GM12875 (cell line): ENCODE measurements around the gene CDK17.

ENCODE experiments used
- H3K4me3 ChIP-seq: one replicate; pipeline ENCODE4 v1.5.1; 2011; ENCODE audit warnings: low read depth, low read length, control low read depth
- CTCF ChIP-seq: IDR thresholded peaks from 2 replicates; pipeline ENCODE4 v1.5.1; 2011; ENCODE audit warnings: low read depth, mild to moderate bottlenecking, control low read depth, inconsistent platforms, low read length, moderate library complexity, borderline replicate concordance; ENCODE audit not compliant: insufficient read depth

The CDK17 gene

GRCh38 chr12:96427269-96427729 is 27.1 kb upstream of the CDK17 start:
- no peak overlapping the region for H3K4me3 ChIP-seq
- TF ChIP-seq CTCF, result no peak

DNA sequence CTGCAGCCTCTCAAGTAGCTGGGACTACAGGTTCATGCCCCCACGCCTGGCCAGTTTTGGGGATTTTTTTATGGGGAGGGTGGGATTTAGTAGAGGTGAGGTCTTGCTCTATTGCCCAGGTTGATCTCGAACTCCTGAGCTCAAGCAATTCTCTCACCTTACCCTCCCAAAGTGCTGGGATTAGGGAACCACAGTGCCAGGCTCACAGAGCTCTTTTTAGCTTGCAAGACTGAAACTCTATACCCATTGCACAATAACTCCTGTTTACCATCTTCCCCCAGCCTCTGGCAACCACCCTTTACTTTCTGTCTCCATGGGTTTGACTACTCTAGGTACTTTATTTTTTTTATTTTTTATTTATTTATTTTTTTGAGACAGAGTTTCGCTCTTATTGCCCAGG is 25.7 kb upstream of the CDK17 start:
- H3K4me3 ChIP-seq, result no peak overlapping the region
- TF ChIP-seq CTCF, result no peak

DNA sequence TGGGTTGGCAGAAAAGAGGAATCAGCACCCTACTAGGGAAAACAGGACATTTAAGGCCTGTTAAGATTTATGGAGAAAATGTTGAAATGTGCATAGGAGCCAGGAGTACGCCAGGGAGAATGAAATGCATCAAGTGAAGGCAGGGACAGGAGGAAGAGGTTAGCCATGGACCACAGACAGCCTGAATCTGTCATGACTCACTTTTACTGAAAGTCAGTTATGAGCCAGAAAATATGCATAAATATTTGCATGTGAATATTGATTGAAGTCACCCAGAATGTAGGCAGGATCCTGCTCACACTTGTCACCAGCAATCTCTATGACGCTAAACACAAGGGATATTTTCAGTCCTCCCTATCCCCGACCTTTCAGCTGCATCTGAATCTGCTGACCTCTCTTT is 25.1 kb upstream of the CDK17 start:
- no peak overlapping the region for H3K4me3 ChIP-seq
- TF ChIP-seq CTCF, result no peak

DNA sequence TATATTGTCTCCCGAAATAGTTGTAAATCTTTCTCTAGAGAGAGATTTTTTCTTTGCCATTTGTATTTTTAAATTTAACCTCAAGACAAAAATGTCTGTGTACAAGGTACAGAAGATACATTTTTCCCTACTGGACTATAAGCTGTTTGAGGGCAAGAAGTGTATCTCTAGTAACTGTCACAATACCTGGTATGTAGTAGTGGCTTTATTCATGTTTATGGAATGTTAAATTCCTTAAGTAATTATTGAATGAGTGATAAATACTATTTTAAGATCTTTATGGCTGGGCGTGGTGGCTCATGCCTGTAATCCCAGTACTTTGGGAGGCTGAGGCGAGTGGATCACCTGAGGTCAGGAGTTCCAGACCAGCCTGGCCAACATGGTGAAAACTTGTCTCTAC is 24.4 kb upstream of the CDK17 start:
- no peak overlapping the region for H3K4me3 ChIP-seq
- TF ChIP-seq CTCF, result no peak

GRCh38 chr12:96422192-96422591 is 22.0 kb upstream of the CDK17 start:
- no peak overlapping the region for H3K4me3 ChIP-seq
- TF ChIP-seq CTCF, result no peak

DNA sequence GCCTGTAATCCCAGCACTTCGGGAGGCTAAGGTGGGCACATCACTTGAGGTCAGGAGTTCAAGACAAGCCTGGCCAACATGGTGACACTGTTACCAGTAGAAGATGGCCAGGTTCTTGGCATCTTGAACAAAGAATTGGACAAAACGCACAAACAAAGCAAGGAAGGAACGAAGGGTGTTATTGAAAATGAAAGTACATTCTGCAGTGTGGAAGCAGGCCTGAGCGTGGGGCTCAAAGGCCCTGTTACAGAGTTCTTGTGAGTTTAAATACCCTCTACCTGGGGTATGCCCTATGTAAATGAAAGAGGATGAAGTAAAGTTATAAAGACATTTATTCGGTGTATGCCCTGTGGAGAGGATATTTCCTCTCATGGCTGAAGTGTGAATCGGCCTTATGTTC is 20.8 kb upstream of the CDK17 start:
- H3K4me3 ChIP-seq, result no peak overlapping the region
- TF ChIP-seq CTCF, result no peak

DNA sequence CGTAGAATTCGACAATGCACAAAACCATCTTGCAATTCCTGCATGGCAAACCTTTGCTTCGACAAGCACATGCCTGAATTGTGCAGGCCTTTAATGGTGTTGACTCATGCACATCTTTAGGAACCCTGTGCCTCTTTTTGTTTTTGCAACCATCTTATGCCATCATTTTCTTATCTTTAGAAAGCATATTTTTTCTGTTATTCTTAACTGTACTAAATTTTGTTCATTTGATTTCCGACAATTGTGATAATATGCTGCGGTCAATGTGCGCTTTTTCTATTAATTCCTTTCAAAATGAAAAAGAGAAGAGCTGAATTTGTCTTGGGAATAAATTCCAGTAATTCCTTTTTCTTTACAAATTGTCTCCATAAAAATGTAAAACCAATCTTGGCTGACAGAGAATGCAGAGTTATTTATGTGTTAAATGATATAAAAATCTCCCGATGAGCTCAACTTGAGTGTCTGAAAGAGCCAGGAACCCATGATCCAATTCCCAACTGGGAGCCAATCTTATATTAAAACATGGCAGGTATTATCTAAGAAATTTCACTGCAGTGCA is 20.1 kb upstream of the CDK17 start:
- TF ChIP-seq CTCF, result no peak
- no peak overlapping the region for H3K4me3 ChIP-seq
